GM15510 (cell line): ENCODE data around the gene GNAS-AS1.

Experiments
- POLR2A ChIP-seq: IDR thresholded peaks from 3 replicates; pipeline ENCODE4 v1.6.1; 2011; ENCODE audit warnings: borderline replicate concordance; ENCODE audit not compliant: insufficient read length; ENCODE audit errors: extremely low read depth

GNAS-AS1 gene

DNA sequence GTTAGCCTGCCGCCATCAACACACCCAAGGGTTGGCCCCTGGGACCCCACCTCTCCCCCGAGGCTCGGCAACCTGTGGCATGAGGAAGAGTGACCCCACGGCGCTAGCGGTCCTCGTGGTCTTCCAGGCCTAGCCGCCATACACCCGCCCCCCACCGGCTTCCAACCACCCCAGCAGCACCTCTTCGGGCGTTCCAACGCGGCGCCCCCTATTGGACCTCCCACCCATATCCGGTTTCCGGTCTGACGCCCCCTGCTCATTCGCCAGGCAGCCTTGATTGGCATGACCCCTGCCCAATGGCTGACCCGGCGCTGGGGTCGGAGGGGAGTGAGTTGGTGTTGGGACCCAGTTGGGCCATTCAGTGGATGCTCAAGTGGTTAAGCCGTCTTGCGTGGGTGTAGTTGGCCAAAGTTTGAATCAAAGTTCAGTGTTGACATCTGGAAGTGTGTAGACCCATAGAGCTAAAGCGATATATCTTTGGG, at the start of gene GNAS-AS1:
TSS of gene GNAS-AS1 (minus strand) at position 210 of the 482 bp plus-strand sequence.
- TF ChIP-seq POLR2A: peak; percentile 67

DNA sequence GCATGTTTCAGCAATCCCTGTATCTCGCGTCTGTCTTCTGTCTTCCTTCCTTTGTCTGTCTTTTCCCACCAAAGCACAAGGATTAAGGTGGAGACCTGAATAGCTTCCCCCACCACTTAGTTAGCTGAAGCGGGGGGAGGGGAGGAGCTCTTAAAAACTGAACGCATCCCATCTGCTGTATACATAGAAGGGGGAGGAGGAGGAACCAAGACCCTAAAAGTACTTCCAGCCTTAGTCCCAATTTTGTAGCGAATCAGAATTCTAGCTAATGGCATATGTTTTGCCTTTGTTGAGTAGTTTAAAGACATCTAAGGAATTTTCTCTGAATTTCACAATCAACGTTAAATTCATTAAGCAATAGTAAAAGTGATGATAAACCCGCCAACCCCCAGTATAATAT, 49.7 kb upstream of the GNAS-AS1 start:
- no peak for TF ChIP-seq POLR2A

DNA sequence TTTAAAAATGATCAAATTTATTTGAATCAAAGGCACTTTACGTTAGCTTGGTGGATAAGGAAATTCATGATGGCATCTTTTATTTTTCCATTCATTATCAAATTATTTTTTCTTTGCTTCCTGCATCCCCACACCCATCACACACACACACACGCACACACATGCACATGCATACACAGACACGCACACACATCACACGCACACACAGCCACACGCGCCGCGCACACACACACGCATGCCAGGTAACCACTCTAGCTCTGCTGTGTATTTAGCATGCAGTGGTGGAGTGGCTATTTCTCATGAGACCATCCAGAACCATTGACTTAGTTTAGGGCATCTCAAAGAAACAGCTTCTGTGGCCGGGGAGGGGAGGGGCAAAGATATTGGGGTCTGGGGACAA, 48.8 kb upstream of the GNAS-AS1 start:
- TF ChIP-seq POLR2A: no peak

DNA sequence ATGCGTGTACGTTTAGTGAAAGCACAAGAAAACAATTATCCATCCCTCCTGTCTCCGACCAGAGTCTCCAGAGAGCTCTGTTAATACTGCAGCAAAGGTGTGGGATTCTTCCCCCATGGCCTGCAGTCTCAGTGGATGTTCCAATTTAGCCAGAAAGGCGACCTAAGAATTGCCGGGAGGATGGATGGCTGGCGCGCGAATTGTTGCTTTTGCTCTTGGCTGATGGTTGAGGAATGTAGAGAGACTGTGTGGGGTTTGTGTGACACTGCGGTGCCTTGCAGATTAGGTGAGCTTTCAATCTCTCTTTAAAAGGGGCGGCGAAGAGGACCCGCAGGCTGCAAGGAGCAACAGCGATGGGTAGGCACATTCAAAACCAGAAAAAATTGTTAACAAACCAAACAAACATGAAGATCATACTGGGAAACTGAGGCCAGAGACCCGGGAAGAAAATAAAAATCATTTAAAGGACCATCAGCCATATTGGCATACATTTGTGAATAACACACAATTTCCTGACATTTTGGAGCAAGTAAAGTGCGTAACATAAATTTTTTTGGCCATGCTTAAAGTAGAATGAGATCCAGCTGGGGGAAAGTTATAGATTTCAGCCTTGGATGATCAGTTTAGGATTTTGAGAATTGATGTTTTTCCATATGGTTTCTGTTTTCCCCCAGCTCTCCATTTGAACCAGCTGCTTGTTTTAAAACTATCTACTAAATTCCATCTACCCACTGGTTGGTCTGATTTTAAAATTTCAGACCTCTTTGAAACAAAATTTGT, 48.1 kb upstream of the GNAS-AS1 start:
- TF ChIP-seq POLR2A: no peak

- no peak for TF ChIP-seq POLR2A
These were observed 46.8 kb upstream of the GNAS-AS1 start for GRCh38 chr20:58897488-58897887.

DNA sequence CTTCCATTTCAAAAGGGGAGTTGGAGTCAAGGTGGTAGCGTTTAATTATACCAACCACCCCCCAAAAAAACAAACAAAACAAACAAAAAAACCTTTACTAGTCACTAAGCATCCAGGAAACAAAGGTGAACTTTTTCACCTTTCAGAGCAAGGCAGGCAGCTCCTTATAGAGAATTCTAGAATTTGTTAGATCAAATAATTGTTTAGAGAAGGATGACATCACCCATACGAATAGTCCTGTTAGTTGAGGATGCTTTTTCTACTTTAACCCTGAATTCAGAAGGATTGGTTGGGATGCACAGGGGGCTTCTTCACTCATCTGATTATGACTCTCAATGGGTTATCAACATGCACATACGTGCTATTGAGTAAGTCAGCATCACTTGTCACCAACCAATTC, 46.1 kb upstream of the GNAS-AS1 start:
- no peak for TF ChIP-seq POLR2A

DNA sequence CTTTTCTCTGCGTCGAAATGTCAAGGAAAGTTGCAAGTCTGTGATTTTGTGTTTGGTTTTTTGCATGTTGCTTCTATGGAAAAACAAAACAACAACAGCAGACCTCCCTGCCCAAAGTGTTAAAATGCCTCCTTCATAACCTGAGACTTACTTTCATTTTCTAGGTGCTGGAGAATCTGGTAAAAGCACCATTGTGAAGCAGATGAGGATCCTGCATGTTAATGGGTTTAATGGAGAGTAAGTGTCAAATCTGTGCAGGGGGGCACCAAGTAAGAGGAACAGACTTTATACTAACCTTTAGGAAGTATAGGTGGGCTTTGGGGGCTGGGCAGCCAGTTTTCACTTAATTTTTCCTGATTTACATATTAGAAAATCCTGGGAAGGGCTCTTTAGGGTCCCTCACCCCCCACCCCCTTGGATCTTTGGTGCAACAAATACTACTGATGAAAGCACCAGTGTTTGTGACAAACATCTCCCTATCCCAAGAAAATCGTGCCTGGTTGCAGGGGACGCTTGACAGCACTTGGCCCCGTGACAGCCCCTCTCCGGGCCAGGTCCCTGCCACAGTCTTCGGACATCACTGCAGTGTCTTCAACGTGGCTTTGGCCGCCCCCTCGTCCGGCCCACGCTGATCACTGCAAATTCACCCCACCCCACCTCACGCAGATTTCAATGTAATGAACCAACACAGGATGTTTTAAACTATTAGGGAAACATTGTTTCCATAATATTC, 44.9 kb upstream of the GNAS-AS1 start:
- TF ChIP-seq POLR2A: no peak

GRCh38 chr20:58894652-58895447, 44.1 kb upstream of the GNAS-AS1 start:
- no peak for TF ChIP-seq POLR2A

DNA sequence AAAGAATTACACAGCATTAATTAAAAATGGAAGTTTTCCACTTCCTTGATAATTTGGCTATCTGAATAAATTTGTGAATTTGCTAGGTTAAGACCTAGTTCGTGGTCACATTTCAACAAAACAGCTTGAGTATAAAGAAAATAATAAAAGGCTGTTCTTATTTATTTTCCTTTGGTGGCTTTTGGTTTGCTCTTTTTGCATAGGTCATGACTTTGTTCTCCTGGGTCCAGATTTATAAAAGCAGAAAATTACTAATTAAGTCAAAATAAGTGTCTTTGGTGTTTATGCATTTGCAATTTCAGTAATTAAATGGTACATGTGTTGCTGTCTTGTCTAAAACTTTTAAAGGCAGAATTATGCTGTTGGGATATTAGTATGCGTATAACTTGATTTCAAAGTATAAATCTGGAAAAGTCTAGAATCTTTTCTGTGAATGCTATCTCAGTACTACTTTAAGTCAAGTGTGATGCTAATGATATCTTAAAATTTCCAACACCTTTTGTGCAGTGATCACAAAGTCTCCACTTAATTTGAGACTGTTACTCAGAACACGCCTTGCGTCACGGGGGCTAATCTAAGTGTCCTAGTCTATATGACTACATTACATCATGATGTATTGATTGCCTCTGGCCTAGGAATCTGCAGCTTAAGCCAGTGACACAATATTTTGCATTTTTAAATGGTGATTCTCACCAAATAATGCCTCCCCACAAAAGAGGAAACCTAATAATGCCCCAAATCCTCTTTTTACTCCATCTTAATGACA, 42.8 kb upstream of the GNAS-AS1 start:
- TF ChIP-seq POLR2A: no peak

DNA sequence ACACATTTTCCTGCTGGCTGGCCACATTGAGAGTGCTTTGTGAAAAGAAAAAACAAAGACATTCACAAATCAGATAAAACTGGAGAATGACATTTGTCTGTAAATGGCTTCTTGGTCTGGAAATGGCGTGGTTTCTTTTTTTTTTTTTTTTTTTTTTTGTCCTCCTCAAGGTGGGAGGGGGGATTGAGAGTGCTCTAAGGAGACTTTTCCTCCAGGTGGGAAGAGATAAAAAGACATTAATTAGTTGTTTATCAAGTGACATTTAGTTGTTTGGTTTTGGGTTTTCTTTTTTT, 42.2 kb upstream of the GNAS-AS1 start:
- TF ChIP-seq POLR2A: no peak

- TF ChIP-seq POLR2A: no peak
These were observed 41.6 kb upstream of the GNAS-AS1 start for GRCh38 chr20:58892141-58892931.

DNA sequence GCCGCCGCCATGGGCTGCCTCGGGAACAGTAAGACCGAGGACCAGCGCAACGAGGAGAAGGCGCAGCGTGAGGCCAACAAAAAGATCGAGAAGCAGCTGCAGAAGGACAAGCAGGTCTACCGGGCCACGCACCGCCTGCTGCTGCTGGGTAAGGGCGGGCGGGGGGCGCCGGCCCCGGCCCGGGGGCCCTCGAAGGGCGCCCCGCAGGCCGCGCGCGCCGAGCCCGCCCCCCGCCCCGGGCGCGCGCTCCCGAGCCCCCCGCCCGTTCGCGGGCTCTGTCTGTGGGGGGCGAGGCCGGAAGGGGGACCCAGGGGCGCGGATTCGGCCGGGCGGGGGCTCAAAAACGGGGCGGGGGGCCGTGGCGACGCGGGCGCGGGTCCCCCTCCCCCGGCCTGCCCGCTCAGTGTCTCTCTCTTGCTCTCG, 41.0 kb upstream of the GNAS-AS1 start:
- no peak for TF ChIP-seq POLR2A

- TF ChIP-seq POLR2A: peak; percentile 93
These were observed 40.5 kb upstream of the GNAS-AS1 start for GRCh38 chr20:58891086-58891717.

DNA sequence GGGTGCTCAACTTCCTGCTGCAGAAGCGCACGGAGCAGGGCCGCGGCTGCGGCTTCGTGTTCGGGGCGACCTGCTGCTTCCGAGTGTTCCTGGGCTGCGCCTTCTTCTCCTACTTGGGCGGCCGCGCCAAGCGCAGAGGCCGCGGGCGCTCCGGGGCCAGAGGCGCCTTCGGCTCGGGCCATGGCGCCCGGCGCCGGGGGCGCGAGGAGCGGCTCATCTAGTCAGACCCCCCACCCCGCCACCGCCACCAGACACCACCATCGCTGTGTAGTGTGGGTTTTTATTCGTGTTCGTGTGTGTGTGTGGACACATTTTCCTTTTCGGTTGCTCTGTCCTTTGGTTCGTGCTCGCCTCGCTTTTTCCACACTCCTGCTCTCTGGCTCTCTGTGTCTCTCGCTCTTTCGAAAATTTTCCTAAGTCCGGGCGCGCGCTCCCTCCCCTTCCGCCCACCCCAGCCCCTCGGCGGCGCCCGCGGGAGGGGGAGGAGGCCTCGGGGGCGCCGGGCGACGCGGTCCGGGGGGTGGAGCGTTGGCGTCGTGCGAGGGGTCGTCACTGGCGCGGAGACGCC, 39.9 kb upstream of the GNAS-AS1 start:
- peak; percentile 45 for TF ChIP-seq POLR2A
